ENCODE measurements around the gene PAPPA.

The PAPPA gene

DNA sequence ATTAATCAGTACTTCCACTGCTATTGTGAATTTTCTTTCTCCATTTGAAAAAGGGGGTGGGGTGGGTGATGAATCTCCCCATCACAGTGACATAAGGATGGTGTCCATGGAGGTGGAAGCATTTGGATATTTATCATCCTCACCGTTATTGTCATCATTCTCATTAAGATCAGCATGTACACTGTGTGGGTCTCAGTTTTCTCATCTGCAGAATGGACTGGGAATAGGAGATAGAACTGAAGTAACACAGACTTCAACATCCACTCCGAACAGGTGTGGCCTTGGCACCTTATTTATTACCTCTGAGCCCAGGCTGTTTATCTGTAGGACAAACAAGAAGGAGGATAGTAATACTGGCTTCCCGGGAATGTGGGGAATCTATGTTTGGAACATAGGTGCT is 165.9 kb downstream of the PAPPA start:
- DNase-seq = no peak

DNA sequence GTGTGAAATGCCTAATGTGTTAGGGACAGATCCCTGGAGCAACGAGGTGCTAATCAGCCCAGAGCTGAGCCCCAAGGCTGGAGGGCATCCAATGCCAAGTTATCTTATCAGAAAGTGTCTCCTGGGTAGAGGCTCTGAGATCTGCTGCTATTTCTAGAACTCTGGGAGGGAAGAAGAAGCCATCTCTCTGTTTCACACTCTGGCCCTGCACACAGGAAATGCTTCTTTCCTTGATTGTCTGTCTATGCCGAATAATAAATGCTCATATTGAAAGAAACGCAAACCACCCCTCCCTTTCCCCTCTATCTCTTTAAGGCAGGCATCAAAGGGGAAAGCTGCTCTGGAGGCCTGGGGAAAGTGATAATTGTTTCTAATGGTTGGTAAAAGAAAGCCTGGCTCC is 166.7 kb downstream of the PAPPA start:
- DNase-seq = no peak

DNA sequence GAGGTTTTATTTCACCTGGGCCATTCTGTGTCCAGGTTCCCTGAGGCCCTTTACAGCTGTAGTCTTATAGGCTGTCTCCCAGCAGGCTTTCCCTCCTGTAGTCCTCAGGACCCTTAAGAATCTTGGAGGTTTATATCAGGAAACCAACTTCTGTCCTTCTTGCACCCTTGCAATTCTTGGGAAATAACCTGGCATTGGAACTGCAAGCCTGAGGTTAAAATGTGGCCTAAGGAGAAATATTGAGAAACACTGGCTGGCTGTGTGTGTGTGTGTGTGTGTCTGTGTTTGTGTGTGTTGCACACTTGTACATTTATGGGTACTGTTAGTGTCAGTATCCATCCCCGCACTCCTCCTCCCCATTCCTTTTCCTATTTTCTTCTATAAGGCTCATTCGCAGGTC is 168.9 kb downstream of the PAPPA start:
- no peak for DNase-seq

DNA sequence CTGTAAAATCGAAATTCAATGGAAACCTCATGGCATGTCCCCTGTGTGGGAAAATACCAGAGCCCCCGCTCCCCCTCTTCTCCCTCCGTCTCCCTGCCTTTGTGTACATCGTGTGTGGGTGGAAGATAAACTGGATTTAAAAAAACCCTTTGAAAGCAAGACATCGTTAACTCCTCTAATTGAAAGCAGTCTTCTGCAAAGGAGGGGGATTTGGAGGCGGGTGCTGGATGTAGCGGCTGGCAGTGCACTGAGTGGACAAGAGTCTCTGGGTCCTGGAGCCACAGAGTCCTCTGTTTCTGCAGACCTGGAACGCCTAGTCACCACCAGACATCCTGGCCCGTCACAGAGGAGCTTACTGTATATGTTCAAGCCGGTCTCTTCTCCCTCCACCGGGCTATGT is 169.4 kb downstream of the PAPPA start:
- DNase-seq = no peak

DNA sequence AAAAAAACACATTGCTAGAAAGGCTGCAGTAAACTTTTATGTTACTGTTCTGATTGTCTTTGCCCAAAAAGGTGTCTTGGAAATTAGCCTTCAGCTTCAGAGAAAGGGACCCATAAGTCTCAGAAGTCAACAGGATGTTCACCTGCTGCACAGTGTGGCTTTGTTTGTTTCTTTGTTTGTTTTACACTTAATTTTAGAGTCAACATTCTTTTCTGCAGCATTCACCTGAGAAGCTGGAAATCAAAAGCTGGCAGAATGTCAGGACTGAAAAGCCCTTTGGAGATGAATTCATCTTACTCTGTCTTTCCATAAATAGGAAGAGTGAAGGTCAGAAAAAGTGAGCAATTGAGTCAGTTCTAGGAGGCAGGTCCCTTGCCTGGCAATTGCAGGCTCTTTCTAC is 170.0 kb downstream of the PAPPA start:
- DNase-seq = no peak

DNA sequence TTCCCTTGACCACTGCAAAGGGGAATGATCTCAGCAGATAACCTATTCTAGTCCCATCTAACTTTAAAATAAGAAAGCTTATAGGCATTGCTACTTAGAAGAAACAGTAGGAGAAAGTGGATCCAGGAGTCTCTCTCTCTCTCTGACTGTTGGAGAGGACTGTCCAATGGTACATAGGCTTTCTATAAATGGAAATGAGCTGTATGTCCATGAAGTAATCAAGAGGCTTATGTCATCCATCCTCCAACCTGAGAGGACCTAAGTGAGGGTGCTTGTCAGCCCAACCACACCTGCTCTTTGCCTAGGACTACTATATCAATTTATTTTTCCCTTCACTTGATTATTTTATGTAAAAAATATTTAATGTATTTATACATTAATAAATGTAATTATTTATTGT is 172.3 kb downstream of the PAPPA start:
- no peak for DNase-seq

DNA sequence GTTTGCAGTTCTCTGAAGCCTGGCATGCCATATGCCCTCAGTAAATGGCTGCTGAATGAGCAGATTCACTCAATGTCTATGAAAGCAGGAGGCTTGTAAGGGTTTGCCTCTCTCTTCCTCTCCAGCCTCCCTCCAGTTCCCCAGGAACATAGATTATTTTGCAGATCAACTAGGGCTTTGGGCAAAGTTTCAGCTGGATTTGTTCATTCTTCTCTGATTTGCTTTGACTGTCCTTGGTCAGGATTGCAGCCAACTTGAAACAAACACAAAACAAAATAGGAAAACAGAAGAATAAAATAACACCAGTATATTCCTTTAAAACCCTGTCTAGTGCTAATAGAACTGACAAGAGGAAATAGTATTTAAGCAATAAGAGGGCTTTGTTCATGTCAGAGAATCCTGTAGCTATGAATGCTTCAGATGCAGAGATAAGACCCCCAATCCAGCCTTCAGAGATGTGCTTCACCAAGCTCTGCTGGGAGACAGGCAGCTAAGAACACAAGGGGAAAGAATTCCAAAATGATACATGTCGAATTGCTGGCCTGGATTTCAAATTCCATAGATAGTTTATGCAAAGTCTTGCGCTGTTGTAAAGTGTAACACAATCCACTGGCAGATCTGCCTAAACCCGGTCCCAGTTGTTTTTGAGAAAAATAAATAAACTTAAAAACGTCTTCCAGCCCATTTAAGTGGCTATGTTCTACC is 174.3 kb downstream of the PAPPA start:
- DNase-seq = no peak

DNA sequence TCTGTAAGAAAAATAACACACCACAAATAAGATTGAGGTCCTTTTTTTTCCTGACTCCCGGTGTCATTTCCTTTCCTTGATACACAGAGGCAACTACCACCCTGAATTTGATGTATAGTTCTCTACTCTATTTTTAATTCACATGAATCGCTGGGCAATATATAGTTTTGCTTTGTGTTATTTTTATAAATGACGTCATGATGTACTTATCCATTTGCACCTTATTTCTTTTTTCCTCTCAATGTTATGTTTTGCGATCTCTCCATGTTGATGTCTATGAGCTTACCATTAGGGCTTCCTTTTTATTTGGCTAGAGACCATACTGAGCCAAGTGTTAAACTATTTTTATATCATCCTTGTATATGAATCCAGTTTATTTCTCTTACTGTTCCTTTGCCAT is 175.9 kb downstream of the PAPPA start:
- no peak for DNase-seq

DNA sequence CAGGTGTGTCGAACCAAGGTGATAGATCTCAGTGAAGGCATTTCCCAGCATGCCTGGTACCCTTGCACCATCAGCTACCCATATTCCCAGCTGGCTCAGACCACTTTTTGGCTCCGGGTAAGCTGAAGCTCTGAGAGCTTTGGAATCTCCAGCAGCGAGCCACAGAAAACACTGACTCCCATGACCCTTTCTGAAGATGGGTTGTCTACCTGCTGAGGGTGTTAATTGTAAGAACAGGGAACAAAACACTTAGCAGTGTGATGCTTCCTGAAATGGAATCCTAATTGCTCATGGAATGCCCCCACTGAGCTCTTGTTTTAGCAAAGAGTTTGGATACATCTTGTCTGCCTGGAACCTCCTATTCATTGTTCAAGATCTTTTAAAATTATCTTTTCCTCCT is 177.7 kb downstream of the PAPPA start:
- DNase-seq = no peak

DNA sequence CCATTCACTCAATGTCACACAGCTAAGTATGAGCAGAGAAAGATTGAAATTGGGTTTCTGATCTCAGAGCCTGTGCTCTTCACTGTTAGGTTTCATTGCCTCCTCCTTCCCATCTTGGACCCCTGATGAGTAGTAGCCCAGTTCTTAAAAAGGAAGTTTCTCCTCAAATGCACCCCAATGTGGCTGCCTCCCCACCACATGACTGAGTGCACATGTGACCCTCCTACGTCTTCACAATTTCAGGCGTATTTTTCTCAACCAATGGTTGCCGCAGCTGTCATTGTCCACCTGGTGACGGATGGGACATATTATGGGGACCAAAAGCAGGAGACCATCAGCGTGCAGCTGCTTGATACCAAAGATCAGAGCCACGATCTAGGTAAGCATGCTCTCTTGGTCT is 178.5 kb downstream of the PAPPA start:
- DNase-seq = no peak

DNA sequence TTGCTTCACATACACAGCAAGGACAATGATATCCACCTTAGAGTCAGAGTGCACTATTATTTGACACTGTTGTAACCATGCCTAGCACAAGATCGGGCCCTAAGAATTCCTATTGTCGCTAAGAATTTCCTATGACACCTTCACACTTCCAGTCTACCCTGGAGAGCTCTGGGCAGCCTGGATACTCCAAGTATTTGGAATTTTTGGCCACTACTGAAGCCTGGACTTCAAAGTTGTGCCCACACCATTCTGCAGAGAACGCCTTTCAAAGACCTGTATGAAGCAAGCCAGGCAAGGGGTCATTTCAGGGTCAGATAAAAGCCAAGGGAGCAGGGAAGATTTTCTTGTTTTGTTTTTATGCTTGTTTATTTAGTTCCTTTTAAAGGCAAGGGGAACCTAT is 179.7 kb downstream of the PAPPA start:
- no peak for DNase-seq

DNA sequence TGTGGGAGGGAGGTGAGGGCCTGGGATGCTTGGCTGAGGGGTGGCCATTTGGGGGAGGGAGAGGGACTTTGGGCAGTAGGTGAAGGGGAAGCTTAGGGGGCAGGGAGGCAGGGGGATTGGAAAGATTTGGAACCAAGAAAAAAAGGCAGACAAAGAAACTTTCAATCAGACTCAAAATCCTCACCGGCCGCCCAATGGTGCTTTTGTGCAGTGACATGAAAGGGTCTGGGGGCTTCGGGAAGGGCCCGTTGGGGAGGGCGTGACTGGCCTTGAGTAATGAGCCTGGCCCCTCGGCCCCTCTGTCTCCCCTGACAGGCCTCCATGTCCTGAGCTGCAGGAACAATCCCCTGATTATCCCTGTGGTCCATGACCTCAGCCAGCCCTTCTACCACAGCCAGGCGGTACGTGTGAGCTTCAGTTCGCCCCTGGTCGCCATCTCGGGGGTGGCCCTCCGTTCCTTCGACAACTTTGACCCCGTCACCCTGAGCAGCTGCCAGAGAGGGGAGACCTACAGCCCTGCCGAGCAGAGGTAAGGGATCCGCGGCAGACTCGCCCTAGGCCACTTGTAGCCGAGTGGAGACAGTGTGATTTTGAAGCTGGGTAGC is 181.1 kb downstream of the PAPPA start:
- no peak for DNase-seq

DNA sequence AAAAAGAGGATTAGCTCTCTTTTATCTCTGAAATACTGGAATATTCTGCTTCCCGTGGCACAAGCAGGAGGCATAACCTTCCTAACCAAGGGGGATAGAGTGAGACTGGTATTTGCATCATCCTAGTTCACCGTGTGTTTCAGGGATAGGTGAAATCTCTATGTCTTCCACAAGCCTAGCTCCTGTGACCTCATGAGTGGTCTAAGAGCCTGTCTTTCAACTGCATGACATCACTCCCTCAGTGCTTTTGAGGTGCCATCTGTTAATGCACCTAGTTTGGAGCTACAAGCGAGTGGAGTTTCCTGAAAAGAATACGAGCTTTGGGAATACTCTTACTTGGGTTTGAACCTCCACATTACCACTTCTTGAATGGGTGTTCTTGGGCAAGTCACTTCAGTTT is 181.8 kb downstream of the PAPPA start:
- no peak for DNase-seq

DNA sequence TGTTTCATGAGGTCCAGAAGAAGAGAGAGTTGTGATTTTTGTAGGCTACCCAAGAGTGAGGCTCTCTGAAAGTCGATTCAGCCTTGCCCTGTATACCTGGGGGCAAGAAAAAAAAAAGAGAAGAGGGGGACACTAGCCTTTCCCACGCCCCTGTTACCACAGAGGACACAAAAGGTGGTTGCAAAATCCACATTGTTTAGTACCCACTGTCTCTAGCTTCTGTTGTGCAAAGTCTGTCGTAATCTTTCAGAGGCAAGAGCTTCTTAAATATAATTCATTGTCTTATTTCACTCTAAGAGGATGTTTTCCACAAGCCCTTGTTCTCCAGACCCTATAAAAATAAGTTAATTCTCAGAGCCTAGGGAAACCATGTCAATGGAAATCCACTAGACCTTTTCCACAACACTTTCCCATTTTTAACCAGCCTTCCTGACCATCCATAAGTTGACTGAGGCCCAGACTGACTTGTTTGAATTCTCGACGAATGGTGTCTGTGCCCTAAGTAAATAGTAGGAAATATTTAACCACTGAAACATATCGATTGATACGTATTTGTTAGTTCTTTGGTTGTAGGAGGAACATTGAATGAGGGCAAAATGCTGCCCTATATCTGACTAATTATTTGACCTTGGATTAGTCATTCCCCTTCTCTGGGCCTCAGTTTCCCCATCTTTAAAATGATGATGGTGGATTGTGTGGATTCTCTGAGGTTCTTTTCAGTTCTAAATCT is 182.7 kb downstream of the PAPPA start:
- no peak for DNase-seq

DNA sequence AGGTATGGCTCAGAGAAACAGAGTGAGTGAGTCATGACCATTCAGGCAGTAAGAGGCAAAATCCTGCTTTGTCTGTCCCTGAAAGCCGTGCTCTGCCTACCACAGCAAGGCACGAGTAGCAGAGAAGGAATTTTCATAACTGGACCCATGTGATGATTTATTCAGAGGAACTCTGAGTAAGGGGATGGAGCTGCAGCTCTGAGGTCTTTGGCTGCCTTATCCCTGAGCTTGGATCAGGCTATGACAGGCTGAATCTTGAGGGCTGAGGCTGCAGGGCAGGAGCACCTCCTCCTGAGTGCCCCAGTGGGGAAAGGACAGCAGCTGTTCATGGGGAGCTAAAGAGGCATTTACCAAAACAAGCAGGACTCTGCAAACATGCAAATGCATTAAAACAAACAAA is 183.4 kb downstream of the PAPPA start:
- DNase-seq = no peak

DNA sequence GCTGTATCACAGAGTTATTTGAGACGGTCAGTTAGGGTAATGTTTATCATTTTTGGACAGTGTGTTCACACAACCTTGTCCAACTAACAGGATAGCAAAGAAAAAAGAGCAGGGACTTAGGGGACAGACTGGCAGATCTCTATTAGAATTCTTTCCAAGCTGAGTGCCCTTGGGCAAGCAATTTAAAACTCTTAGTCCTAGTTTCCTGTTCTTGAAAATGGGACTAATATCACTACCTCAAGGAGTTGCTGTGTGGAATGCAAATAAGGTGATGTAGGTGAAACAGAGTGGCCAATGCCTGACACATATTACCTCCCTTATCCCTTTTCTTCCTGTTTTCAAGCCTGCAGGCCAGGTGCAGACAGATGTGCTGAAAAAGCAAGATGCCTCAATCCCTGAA is 186.7 kb downstream of the PAPPA start:
- DNase-seq = no peak

DNA sequence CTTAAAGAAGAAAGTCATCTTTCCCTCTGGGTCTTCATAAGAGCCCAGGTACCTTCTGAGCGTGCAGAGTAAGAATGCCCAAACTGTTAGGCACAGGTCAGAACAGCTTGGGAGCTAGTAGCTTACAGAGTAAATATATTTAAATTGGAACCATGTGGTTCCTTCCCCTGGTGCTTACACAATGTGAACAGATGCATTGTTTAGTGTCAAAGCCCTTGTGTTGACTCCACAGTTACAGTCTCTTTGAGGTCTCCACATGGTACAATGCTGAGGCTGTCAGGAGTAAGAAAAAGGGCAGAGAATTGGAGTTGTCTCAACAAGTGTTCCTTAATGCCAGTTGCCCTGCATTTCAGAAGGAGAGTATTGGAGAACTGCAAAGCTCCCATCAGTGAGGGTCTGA is 188.5 kb downstream of the PAPPA start:
- DNase-seq = no peak

DNA sequence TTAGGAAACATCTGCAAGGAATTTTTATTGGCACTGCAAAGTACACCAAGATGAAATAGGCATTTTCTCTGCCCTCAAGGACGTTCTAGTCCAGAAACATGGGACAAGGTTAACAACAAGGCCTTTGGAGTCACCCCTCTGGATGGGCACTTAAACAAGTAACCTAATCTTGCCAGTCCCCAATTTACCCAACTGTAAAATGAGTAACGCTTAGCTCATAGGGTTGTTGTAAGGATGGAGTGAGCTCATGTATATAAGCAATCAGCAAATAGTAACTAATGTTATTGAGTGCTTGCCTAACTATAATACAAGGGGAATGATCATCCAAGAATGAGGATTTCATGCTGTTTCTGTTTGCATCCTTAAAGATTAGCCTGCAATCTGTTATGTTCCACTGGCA is 189.3 kb downstream of the PAPPA start:
- DNase-seq = no peak

DNA sequence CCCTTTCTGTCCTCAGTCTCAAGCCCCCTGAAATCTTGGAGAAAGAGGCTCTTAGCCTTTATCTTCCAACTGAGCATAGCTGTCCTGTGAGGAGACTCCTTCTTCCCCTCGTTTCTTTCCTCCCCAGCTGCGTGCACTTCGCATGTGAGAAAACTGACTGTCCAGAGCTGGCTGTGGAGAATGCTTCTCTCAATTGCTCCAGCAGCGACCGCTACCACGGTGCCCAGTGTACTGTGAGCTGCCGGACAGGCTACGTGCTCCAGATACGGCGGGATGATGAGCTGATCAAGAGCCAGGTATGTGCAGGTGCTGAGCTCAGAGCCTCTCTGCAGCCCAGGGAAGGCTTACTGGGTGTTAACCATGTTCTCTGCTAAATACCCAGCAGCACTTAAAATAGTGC is 190.8 kb downstream of the PAPPA start:
- DNase-seq = no peak

DNA sequence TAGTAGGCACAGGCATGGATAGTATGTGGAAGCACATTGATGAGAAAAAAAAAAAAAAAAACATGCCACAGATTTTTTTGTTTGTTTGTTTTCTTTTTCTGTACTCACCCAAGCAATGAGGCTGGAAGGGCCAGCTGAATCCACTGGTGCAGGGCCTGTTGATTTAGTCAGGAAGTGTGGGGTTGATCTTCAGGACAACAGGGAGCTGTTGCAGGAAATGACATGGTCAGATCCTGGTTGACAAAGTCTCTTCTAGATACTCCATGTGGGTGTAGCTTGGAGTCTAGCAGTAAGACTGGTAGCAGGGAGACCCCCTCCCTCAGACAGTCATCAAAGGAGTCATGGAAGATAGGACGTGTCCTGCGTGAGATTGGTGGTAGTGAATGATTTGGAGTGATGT is 191.8 kb downstream of the PAPPA start:
- no peak for DNase-seq

DNA sequence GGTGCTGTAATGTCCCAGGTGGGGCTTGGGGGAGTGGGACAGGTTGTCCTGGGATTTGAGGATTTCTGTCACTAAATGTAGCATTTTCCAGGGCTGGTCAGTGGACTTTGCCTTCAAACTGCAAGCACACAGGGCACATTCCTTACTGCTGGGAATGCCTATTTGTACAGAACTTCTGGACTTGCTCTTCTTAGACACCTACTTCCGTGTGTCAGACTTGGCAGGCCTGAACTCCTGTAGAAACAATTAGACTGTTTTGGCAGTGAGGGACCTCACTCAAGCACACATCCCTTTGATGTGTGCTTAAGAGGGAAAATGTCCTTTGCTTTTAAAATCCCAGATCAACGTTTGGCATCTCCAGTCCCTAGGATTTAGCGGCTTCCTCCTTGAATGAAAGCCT is 192.2 kb downstream of the PAPPA start:
- DNase-seq = no peak

DNA sequence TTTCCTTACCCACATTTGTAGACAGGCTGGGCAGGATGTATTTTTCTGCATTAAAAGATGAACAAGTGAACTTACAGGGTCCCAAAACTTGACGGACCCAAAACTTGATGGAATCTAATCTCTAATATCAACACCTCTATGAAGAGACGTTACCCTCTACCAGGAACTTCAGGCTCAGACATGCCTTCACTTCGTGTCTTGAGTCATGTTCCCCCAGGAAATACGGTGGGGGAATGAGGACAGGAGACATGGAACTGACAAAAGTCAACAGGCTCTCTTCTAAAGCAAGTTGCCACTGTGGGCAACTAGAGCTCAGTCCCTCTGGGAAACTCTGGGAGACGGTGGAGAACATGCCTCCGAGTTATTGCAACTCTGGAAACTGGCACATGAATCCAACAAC is 196.1 kb downstream of the PAPPA start:
- no peak for DNase-seq

DNA sequence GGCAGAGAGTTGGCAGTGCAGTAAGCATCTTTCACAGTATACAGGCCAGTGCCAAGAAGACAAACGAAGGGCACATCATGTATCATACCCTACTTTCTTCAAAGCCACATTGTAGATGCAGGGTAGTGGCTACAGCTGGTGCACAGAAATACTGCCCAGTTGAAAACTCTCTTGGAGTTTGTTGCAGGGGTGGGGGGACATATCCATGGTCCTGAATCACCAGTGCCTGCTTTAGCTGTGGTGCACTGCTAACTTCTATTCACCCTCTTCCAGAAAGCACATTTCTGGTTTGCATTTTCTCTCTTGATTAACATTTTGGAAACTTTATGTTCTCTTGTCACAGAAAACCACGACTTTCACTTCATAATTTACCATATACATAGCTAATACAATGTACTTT is 196.6 kb downstream of the PAPPA start:
- DNase-seq = no peak

DNA sequence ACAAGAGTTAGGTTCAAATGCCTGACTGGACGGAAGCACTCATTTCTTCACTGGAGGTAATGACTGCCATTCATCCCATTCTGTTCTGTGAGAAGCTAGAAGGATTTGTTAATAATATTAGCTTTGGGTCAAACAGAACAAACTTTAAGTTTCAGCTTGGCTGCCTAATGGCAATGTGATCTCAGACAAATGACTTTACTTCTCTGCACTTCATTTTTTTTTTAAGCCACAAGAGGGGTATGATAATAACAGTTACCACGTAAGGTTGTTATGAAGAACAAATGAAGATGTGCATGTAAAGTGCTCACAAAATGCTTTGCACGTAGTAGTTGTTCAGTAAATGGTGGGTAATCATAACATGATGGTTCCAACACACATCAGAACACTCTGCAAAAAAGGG is 199.4 kb downstream of the PAPPA start:
- no peak for DNase-seq

All from AML-193 (cell line).